Left colon (tissue), 2 donors: ENCODE results near the gene MYH4. TPM values are rescaled to one million over a fixed set of nuclear protein-coding genes. Genes with fewer than 3 reads are reported as not detected.

Source experiments
- ATAC-seq: fragments of 200-7000 bp; cut with Tn5 transposase; one replicate; pipeline ENCODE4 v1.9.1; 2020; ENCODE audit warnings: mild to moderate bottlenecking, moderate library complexity
- DNase-seq, 2 donors: peaks; one replicate each; pipeline ENCODE4 v3.0.0-alpha.2; 2020
- intact Hi-C, 2 donors: fragments of 100-400 bp; cut with DNase I in 1 of 2; cut with micrococcal nuclease in 1 of 2; formaldehyde crosslinking; loops; one replicate each; pipeline versions ENCODE4 v1.11.2 to v1.14.0; 2022; cut with DNase I, micrococcal nuclease
- total RNA-seq, 2 donors: library from RNA; stranded (reverse); fragmentation: NEBNext Ultra II Directional; extraction: Animal tissue kit (Norgen Biotek cat#: 25700); gene quantifications; one replicate each; pipeline ENCODE4 v1.2.1, GENCODE V29; 2021
- donor health status: DM: no; HTN: no; CAD: no.
- donor health status: DM: yes; HTN: yes; CAD: no.

Gene MYH4
- total RNA-seq, 2 donors from 2014 or later = not detected

DNA sequence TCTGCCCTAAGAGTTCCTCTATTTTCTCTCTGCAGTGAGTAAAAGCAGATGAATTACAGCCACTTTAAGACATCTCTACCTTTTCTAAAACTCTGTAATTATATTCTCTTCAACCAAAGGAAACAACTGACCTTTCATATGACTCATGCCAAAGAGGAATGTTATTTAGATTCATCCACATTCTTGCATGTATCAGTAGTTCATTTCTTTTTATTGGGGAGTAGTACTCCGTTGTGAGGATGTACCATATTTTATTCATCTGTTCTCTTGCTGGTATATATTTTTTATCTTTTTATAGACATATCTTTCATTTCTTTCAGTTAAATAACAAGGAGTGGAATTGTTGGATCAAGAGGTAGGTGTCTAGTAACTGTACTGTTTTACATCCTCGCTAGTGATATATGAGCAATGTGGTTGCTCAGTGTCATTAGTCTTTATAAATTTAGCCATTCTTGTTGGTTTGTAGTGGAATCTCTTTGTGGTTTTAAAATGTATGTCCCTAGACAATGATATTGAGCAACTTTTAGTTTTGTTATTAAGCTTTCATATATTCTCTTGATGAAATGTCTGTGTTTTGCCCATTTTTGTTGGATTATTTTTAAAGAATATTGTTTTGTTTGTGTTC lies 39.8 kb downstream of the MYH4 start:
- DNase-seq (no peak), ATAC-seq (no peak)
- intact Hi-C loops = no loop called here

GRCh38 chr17:10428781-10429180 lies 40.6 kb downstream of the MYH4 start:
- intact Hi-C loops = no loop called here
- ATAC-seq (no peak), DNase-seq (no peak)

DNA sequence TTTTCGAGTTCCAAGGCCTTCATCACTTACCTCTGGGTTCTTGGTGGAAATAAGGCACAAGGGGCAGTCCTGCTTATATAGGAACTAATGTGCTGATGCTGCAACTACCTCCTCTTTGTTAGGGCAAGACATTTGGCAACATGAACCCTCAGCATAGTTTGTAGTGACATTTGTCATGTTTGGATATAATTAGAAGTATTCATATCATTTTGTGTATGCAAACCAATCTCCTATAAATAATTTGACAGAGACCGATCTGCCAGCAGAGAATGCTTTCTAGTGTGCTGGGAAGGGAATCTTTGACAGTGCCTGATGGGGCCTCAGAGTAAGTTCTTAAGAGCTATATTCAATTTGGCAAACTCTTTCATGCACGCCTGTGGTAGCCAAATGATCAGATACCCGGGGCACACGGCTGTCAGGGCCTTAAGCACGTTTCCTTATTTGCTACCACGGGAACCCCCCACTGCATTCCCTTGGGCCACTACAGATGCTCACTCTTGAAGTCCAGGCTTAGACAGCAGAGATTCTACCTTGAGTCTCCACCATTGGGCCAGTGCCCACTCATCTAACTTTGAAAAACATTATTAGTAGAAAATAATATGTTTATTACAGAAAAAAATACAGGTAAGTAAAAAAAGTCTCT lies 47.3 kb downstream of the MYH4 start, which contains the start of gene MYH8:
TSS of gene MYH8 (minus strand) at position 51 of the 643 bp plus-strand sequence. CDS start 1,723 bp downstream, outside the sequence.
- DNase-seq (no peak), ATAC-seq (no peak)
- intact Hi-C loops = no loop called here

- no peak for ATAC-seq
- intact Hi-C loops = no loop called here
- no peak for DNase-seq
These were observed 48.1 kb downstream of the MYH4 start for GRCh38 chr17:10421211-10421610.

- DNase-seq (no peak), ATAC-seq (no peak)
- intact Hi-C loops = no loop called here
These were observed 48.5 kb downstream of the MYH4 start for GRCh38 chr17:10420811-10421210.

DNA sequence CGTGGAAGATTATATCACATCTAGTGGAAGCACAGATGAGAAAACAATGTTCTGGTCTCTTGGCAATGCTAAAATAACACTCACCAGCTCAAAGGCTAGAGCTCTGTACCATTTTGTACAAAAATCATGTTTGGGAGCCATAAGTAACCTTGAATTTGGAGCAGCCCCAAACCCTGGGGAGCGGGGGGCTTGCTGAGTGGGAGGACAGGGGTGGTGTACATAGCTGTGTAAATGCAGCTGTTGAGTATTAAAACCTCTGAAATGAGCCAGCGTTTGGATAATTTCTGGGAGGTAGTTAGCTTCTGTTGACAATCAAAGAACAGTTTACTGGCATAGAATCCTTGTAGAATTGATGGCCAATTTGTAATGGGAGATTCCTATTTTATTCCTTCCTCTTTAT lies 51.9 kb downstream of the MYH4 start:
- intact Hi-C loops = no loop called here
- ATAC-seq (no peak), DNase-seq (no peak)

GRCh38 chr17:10415161-10415560 lies 54.2 kb downstream of the MYH4 start:
- DNase-seq (no peak), ATAC-seq (no peak)
- intact Hi-C loops = no loop called here

GRCh38 chr17:10403589-10403988 lies 65.8 kb downstream of the MYH4 start:
- intact Hi-C loops = no loop called here
- peak; percentile 100 for ATAC-seq
- DNase-seq = peak; percentile 27 to 45

- intact Hi-C loops = no loop called here
- DNase-seq (no peak), ATAC-seq (no peak)
These were observed 71.0 kb downstream of the MYH4 start for GRCh38 chr17:10398352-10398751.

- intact Hi-C loops = no loop called here
- DNase-seq (no peak), ATAC-seq (no peak)
These were observed 72.7 kb downstream of the MYH4 start for GRCh38 chr17:10396524-10397163.

DNA sequence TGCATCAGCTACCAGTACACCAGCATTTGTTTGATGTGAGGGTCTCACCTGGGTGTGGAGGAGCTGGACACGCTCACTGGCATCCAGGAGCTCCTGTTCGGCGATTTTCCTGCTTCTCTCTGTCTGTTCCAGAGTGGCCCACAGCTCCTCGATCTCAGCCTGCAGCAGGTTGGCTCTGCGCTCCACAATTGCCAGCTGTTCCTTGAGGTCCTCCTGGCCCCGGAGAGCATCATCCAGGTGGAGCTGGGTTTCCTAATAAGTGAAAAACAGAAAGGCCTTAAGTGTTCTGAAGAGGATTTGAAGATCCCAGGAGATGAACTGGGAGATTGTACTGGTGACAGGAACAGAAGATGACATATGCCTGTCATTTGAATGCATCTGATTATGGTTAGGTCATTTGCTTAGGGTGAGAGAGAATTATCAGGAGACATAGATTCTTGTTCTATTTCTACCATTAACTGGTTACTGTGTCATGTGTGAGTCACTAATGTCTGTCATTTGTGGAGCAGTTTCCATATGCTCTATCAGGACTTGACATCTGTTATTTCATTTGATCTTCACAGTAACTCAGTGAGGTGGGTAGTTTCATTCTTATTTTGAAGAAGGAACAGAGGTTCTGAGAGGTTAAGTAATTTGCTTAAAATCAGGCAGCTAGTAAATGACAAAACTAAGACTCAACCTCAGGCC lies 75.0 kb downstream of the MYH4 start:
- ATAC-seq (no peak), DNase-seq (no peak)
- intact Hi-C loops = no loop called here

Other genes starting within 250 kb of the MYH4 start
- under 1 TPM in 1 of 2 donors, not detected in 1; 0.03 TPM for gene MYH13, start 96.6 kb downstream of the MYH4 start, total RNA-seq
- gene MYH8, start 47.6 kb downstream of the MYH4 start, total RNA-seq = not detected
- not detected for gene MYH1, start 49.0 kb upstream of the MYH4 start, total RNA-seq
- gene MYH2, start 80.1 kb upstream of the MYH4 start, total RNA-seq = not detected
- 1 to 10 TPM; 1.0 to 1.6 TPM for gene MYH3, start 187.8 kb upstream of the MYH4 start, total RNA-seq
- gene SCO1, start 228.0 kb upstream of the MYH4 start, total RNA-seq = 10 to 100 TPM; 43.4 to 48.7 TPM
- gene ADPRM, start 228.0 kb upstream of the MYH4 start, total RNA-seq = 1 to 10 TPM; 6.9 to 7.4 TPM